ENCODE results near the gene AJM1. TPM values are rescaled to one million over a fixed set of nuclear protein-coding genes. Genes with fewer than 3 reads are reported as not detected.
"Not testable (repeated sequence)": the region's sequence is repeated elsewhere in the genome, so short reads cannot be mapped to it uniquely, and the experiment has no call there.

The AJM1 gene
- total and polyA plus RNA-seq, 7 donors, result 1.3 to 4.9 (median 2.0) TPM

- DNase-seq, result peak; percentile 69 to 80
- Histone ChIP-seq H3K36me3 (ENCODE audit: insufficient read depth in 1 of 2, low read depth in 1 of 2) (no peaks in the 10 kb centered on the region), H3K27ac (no peak overlapping the region), H3K4me1 (peaks cover 9% of the 10 kb centered on the region), H3K4me3 (peak overlapping the region; percentile 49), H3K27me3 (ENCODE audit: insufficient read depth in 3 of 3, low read length in 2 of 3) (peaks cover 0 to 48% (median 7%) of the 10 kb centered on the region in 3 donors), H3K9me3 (no peaks in the 10 kb centered on the region)
- intact Hi-C loops (cut with DNase I), result loop anchor here in 1 of 2 donors (2.0 kb wide), 1 partner anchor 39 kb away; no protein-coding TSS in a partner anchor
- 1% methylated on average over 59 to 63 of the region's 63 CpGs for WGBS, 3 donors
- TF ChIP-seq CTCF (IDR thresholded peaks at IDR 0.05), result no peak
- ATAC-seq, result peak; percentile 60 to 73 (median 66)
Observed at GRCh38 chr9:136799854-136800657, 42.2 kb upstream of the AJM1 start.

GRCh38 chr9:136802321-136802720, 40.0 kb upstream of the AJM1 start:
- Histone ChIP-seq H3K4me1 (peaks cover 22% of the 10 kb centered on the region), H3K9me3 (no peaks in the 10 kb centered on the region), H3K36me3 (ENCODE audit: insufficient read depth in 1 of 2, low read depth in 1 of 2) (no peaks in the 10 kb centered on the region), H3K27ac (no peak overlapping the region), H3K27me3 (ENCODE audit: insufficient read depth in 3 of 3, low read length in 2 of 3) (peaks cover 0 to 46% (median 7%) of the 10 kb centered on the region in 3 donors), H3K4me3 (no peak overlapping the region)
- intact Hi-C loops (cut with DNase I), result no loop called here
- 66 to 88% (median 75%) methylated on average over 6 of the region's 6 CpGs for whole genome bisulfite sequencing, 3 donors
- TF ChIP-seq CTCF (IDR thresholded peaks at IDR 0.05), result no peak
- no peak for DNase-seq
- ATAC-seq, result no peak

GRCh38 chr9:136803009-136803550, 39.2 kb upstream of the AJM1 start:
- H3K36me3 ChIP-seq (ENCODE audit: insufficient read depth in 1 of 2, low read depth in 1 of 2); H3K9me3 ChIP-seq; intact Hi-C loops (cut with DNase I); H3K4me3 ChIP-seq; H3K27ac ChIP-seq; ATAC-seq; DNase-seq: not testable (repeated sequence)
- peaks cover 22% of the 10 kb centered on the region for H3K4me1 ChIP-seq
- 91 to 97% (median 93%) methylated on average over 5 to 8 of the region's 9 CpGs for WGBS, 3 donors
- peaks cover 0 to 39% (median 7%) of the 10 kb centered on the region in 3 donors for H3K27me3 ChIP-seq (ENCODE audit: insufficient read depth in 3 of 3, low read length in 2 of 3)

GRCh38 chr9:136803551-136804508, 38.4 kb upstream of the AJM1 start:
- no peak overlapping the region for H3K27ac ChIP-seq
- H3K9me3 ChIP-seq, result no peaks in the 10 kb centered on the region
- TF ChIP-seq CTCF (IDR thresholded peaks at IDR 0.05), result no peak
- ATAC-seq (no peak), DNase-seq (no peak)
- H3K4me1 ChIP-seq, result peaks cover 23% of the 10 kb centered on the region
- no peaks in the 10 kb centered on the region for H3K36me3 ChIP-seq (ENCODE audit: insufficient read depth in 1 of 2, low read depth in 1 of 2)
- no peak overlapping the region for H3K4me3 ChIP-seq
- intact Hi-C loops (cut with DNase I), result no loop called here
- H3K27me3 ChIP-seq (ENCODE audit: insufficient read depth in 3 of 3, low read length in 2 of 3), result peaks cover 0 to 31% (median 7%) of the 10 kb centered on the region in 3 donors
- WGBS, 3 donors, result 88 to 90% (median 90%) methylated on average over 22 of the region's 22 CpGs
